ENCODE data around the gene CAPRIN1. TPM values are rescaled to one million over a fixed set of nuclear protein-coding genes. Genes with fewer than 3 reads are reported as not detected.

CAPRIN1 gene
- total and polyA plus RNA-seq, 10 donors: 44.9 to 188 (median 155) TPM

GRCh38 chr11:34145847-34146381, 94.4 kb downstream of the CAPRIN1 start:
- H3K36me3 ChIP-seq: peaks cover 5 to 100% (median 89%) of the 10 kb centered on the region in 6 donors
- 62 to 74% (median 68%) methylated on average over 8 of the region's 8 CpGs for WGBS, 5 donors
- TF ChIP-seq CTCF (IDR thresholded peaks at IDR 0.05 in 8 of 11, conservative IDR thresholded peaks at IDR 0.05 in 3 of 11) (no peak), POLR2AphosphoS5 (IDR thresholded peaks at IDR 0.05) (no peak), POLR2A (IDR thresholded peaks at IDR 0.05) (no peak)
- no peaks in the 10 kb centered on the region for H3K9me3 ChIP-seq
- intact Hi-C loops (cut with DNase I; ENCODE audit: low total_unique reads): no loop called here
- no peak overlapping the region for H3K4me3 ChIP-seq
- H3K27me3 ChIP-seq (replicated peaks in 1 of 7): no peaks in the 10 kb centered on the region
- H3K27ac ChIP-seq: peak overlapping the region in 6 of 8 donors; percentile 9 to 64 (median 40)
- H3K4me1 ChIP-seq: peaks cover 0 to 24% (median 5%) of the 10 kb centered on the region in 6 donors
- no peak for DNase-seq

GRCh38 chr11:34146411-34146810, 94.9 kb downstream of the CAPRIN1 start:
- WGBS, 5 donors: 92 to 97% (median 95%) methylated on average over 12 of the region's 12 CpGs
- intact Hi-C loops (cut with DNase I; ENCODE audit: low total_unique reads): no loop called here
- H3K4me1 ChIP-seq: peaks cover 0 to 26% (median 5%) of the 10 kb centered on the region in 6 donors
- peak overlapping the region in 5 of 8 donors; percentile 9 to 64 (median 47) for H3K27ac ChIP-seq
- DNase-seq: no peak
- no peaks in the 10 kb centered on the region for H3K9me3 ChIP-seq
- TF ChIP-seq POLR2AphosphoS5 (IDR thresholded peaks at IDR 0.05): no peak
- no peak for TF ChIP-seq CTCF (IDR thresholded peaks at IDR 0.05 in 8 of 11, conservative IDR thresholded peaks at IDR 0.05 in 3 of 11)
- no peak for TF ChIP-seq POLR2A (IDR thresholded peaks at IDR 0.05)
- no peak overlapping the region for H3K4me3 ChIP-seq
- no peaks in the 10 kb centered on the region for H3K27me3 ChIP-seq (replicated peaks in 1 of 7)
- peaks cover 5 to 100% (median 86%) of the 10 kb centered on the region in 6 donors for H3K36me3 ChIP-seq

GRCh38 chr11:34146866-34147265, 95.3 kb downstream of the CAPRIN1 start:
- Histone ChIP-seq H3K27ac (peak overlapping the region in 1 of 8 donors; percentile 64), H3K27me3 (replicated peaks in 1 of 7) (no peaks in the 10 kb centered on the region), H3K4me1 (peaks cover 0 to 26% (median 5%) of the 10 kb centered on the region in 6 donors), H3K36me3 (peaks cover 5 to 100% (median 81%) of the 10 kb centered on the region in 6 donors), H3K9me3 (no peaks in the 10 kb centered on the region), H3K4me3 (no peak overlapping the region)
- TF ChIP-seq CTCF (IDR thresholded peaks at IDR 0.05 in 8 of 11, conservative IDR thresholded peaks at IDR 0.05 in 3 of 11): no peak
- TF ChIP-seq POLR2AphosphoS5 (IDR thresholded peaks at IDR 0.05): no peak
- TF ChIP-seq POLR2A (IDR thresholded peaks at IDR 0.05): no peak
- no peak for DNase-seq
- intact Hi-C loops (cut with DNase I; ENCODE audit: low total_unique reads): no loop called here
- WGBS, 5 donors: 77 to 93% (median 82%) methylated on average over 5 of the region's 5 CpGs

GRCh38 chr11:34147581-34147980, 96.0 kb downstream of the CAPRIN1 start:
- intact Hi-C loops (cut with DNase I; ENCODE audit: low total_unique reads): no loop called here

More at GRCh38 chr11:34147581-34147980, 96.0 kb downstream of the CAPRIN1 start:
- H3K27ac ChIP-seq: no peak overlapping the region
- WGBS, 5 donors: 86 to 91% (median 90%) methylated on average over 7 to 8 of the region's 8 CpGs
- H3K36me3 ChIP-seq: peaks cover 5 to 100% (median 75%) of the 10 kb centered on the region in 6 donors
- DNase-seq: no peak
- peaks cover 0 to 26% (median 5%) of the 10 kb centered on the region in 6 donors for H3K4me1 ChIP-seq
- TF ChIP-seq CTCF (IDR thresholded peaks at IDR 0.05 in 8 of 11, conservative IDR thresholded peaks at IDR 0.05 in 3 of 11) (no peak), POLR2AphosphoS5 (IDR thresholded peaks at IDR 0.05) (no peak), POLR2A (IDR thresholded peaks at IDR 0.05) (no peak)
- H3K9me3 ChIP-seq: no peaks in the 10 kb centered on the region
- H3K27me3 ChIP-seq (replicated peaks in 1 of 7): no peaks in the 10 kb centered on the region
- H3K4me3 ChIP-seq: no peak overlapping the region
